Spinal cord (tissue), 10 donors: Measurements from ENCODE around the gene CEACAM19. TPM values are rescaled to one million over a fixed set of nuclear protein-coding genes. Genes with fewer than 3 reads are reported as not detected.
"Not testable (repeated sequence)": the region's sequence is repeated elsewhere in the genome, so short reads cannot be mapped to it uniquely, and the experiment has no call there.

Experiments
- DNase-seq, 6 donors: peaks; one replicate each; pipeline versions ENCODE4 v3.0.0 to v3.0.0-alpha.2; 2013 to 2015; ENCODE audit warnings: low spot score in 6 of 6, low read depth in 4 of 6
- H3K27ac ChIP-seq: one replicate; pipeline ENCODE4 v1.5.1; 2013; ENCODE audit warnings: low read depth, low read length, control low read depth
- H3K27me3 ChIP-seq: one replicate; pipeline ENCODE4 v1.6.1; 2013; ENCODE audit warnings: low read length; ENCODE audit not compliant: control insufficient read depth, insufficient read depth
- H3K36me3 ChIP-seq: one replicate; pipeline ENCODE4 v1.6.1; 2013; ENCODE audit warnings: low read length; ENCODE audit not compliant: control insufficient read depth, insufficient read depth
- H3K4me1 ChIP-seq: one replicate; pipeline ENCODE4 v1.6.1; 2013; ENCODE audit warnings: low read length; ENCODE audit not compliant: control insufficient read depth, insufficient read depth
- H3K4me3 ChIP-seq: one replicate; pipeline ENCODE4 v1.5.1; 2013; ENCODE audit warnings: low read depth, low read length, control low read depth
- H3K9me3 ChIP-seq: one replicate; pipeline ENCODE4 v1.6.1; 2013; ENCODE audit warnings: low read length; ENCODE audit not compliant: control insufficient read depth, insufficient read depth
- WGBS: methylation state at CpG from one replicate; pipeline ENCODE4 v1.1.5; 2013; ENCODE audit warnings: missing lambda C conversion rate; ENCODE audit not compliant: insufficient coverage; 5-methylcytosine and 5-hydroxymethylcytosine counted together
- polyA plus RNA-seq, 2 donors: library from polyadenylated mRNA; unstranded; fragments of 120-200 nt; gene quantifications; one replicate each; pipeline ENCODE4 v1.2.1, GENCODE V29; 2013; ENCODE audit not compliant: insufficient read length in 2 of 2
- total RNA-seq, 2 donors: library from RNA; depleted of rRNA in 1 of 2; stranded (reverse); fragments of 120-200 nt in 1 of 2; fragments of >200 nt in 1 of 2; gene quantifications; one replicate each; pipeline versions ENCODE4 v1.2.3 to v1.2.4, GENCODE V29; 2013 to 2014
- donor health status: healthy.

The CEACAM19 gene
- total and polyA plus RNA-seq, 4 donors: 0.79 to 21.5 (median 7.0) TPM

GRCh38 chr19:44670027-44670426, 1.3 kb upstream of the CEACAM19 start:
- H3K4me1 ChIP-seq, H3K4me3 ChIP-seq, H3K27me3 ChIP-seq, H3K27ac ChIP-seq, H3K36me3 ChIP-seq, H3K9me3 ChIP-seq, DNase-seq: not testable (repeated sequence)
- 100% methylated on average over 1 of the region's 2 CpGs for WGBS

GRCh38 chr19:44672226-44672625, 944 bp downstream of the CEACAM19 start:
- H3K4me3 ChIP-seq: no peak overlapping the region
- no peaks in the 10 kb centered on the region for H3K9me3 ChIP-seq
- WGBS: 43% methylated on average over 1 of the region's 1 CpG
- DNase-seq: no peak
- H3K36me3 ChIP-seq: peaks cover 2% of the 10 kb centered on the region
- H3K27me3 ChIP-seq: no peaks in the 10 kb centered on the region
- no peak overlapping the region for H3K27ac ChIP-seq
- H3K4me1 ChIP-seq: no peaks in the 10 kb centered on the region

GRCh38 chr19:44673510-44673909, 2.2 kb downstream of the CEACAM19 start:
- Histone ChIP-seq H3K4me1 (no peaks in the 10 kb centered on the region), H3K4me3 (no peak overlapping the region), H3K27me3 (no peaks in the 10 kb centered on the region), H3K9me3 (no peaks in the 10 kb centered on the region), H3K27ac (no peak overlapping the region), H3K36me3 (peaks cover 2% of the 10 kb centered on the region)
- 88% methylated on average over 3 of the region's 4 CpGs for WGBS
- DNase-seq: no peak

- 87% methylated on average over 6 of the region's 6 CpGs for WGBS
- Histone ChIP-seq H3K27me3 (no peaks in the 10 kb centered on the region), H3K27ac (no peak overlapping the region), H3K36me3 (peaks cover 5% of the 10 kb centered on the region), H3K9me3 (no peaks in the 10 kb centered on the region), H3K4me1 (no peaks in the 10 kb centered on the region), H3K4me3 (no peak overlapping the region)
- no peak for DNase-seq
These were observed 4.2 kb downstream of the CEACAM19 start for GRCh38 chr19:44675521-44675920.

- Histone ChIP-seq H3K4me3 (no peak overlapping the region), H3K36me3 (peaks cover 8% of the 10 kb centered on the region), H3K27me3 (no peaks in the 10 kb centered on the region), H3K27ac (no peak overlapping the region), H3K9me3 (no peaks in the 10 kb centered on the region), H3K4me1 (no peaks in the 10 kb centered on the region)
- WGBS: 64% methylated on average over 3 of the region's 8 CpGs
- DNase-seq: peak in 1 of 6 donors; percentile 8
These were observed 5.9 kb downstream of the CEACAM19 start for GRCh38 chr19:44677019-44677811.

- Histone ChIP-seq H3K4me3 (no peak overlapping the region), H3K27me3 (no peaks in the 10 kb centered on the region), H3K36me3 (peaks cover 20% of the 10 kb centered on the region), H3K4me1 (no peaks in the 10 kb centered on the region), H3K27ac (no peak overlapping the region), H3K9me3 (no peaks in the 10 kb centered on the region)
- DNase-seq: no peak
These were observed 9.3 kb downstream of the CEACAM19 start for GRCh38 chr19:44680536-44680935.

- WGBS: 77% methylated on average over 9 of the region's 15 CpGs
- Histone ChIP-seq H3K4me1 (no peaks in the 10 kb centered on the region), H3K27ac (no peak overlapping the region), H3K4me3 (no peak overlapping the region), H3K9me3 (no peaks in the 10 kb centered on the region), H3K27me3 (no peaks in the 10 kb centered on the region), H3K36me3 (peaks cover 18% of the 10 kb centered on the region)
- no peak for DNase-seq
These were observed 10.9 kb downstream of the CEACAM19 start for GRCh38 chr19:44681992-44682790.

DNA sequence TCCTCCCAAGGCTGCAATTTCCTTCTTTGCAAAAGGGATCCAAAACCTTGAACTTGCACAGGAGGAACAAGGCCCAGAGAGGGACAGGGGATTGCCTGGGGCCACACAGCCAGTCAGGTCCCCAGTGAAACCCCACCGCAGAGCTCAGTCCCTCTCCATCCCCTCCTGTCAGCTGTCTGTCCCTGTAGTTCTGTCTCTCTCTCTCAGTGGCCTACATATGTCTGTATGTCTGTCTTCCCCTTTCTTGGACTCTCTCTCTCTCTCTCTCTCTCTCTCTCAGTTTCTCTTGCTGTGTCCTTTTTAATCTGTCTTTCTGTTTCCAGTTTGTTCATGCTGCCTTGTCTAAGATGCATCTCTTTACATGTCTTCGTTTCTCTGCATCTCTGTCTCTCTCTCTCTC, 11.5 kb downstream of the CEACAM19 start:
- Histone ChIP-seq H3K9me3 (no peaks in the 10 kb centered on the region), H3K4me1 (no peaks in the 10 kb centered on the region), H3K36me3 (peaks cover 18% of the 10 kb centered on the region), H3K27me3 (no peaks in the 10 kb centered on the region), H3K27ac (no peak overlapping the region), H3K4me3 (no peak overlapping the region)
- 83% methylated on average over 2 of the region's 2 CpGs for WGBS
- DNase-seq: no peak

DNA sequence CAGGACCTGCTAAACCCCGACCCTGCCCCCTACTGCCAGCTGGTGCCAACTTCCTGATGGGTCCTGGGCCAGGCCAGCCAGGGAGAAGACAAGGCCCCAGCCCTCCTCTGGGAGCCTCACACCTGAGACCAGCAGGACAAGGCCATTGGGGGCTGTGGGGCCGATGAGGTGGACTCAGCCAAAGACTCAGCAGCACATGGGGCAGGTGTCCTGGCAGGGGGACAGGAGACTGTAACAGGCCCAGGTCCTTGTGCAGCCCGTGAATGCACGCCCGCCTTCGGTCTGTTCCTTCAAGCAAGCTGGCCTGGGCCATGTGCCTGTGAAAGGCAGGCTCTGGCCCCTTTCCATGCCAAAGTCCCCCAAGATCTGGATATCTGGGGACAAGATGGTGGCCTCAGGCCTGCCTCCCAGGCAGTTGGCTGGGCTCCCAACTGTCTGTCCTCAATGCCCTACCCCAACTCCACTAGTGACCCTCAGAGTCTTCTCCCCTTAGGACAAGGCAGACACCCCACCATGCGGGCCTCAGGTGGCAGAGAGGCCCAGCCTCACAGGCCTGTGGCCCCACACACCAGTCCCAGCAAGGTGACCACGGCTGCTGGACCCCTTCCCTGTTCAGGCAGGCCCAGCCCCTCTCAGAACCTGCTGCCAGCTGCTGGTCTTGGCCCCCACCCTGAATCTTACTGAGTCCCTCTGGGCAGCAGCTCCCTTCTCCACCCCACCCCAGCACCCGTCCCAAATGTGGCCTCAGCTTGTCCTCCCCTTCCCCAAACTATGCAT, 12.3 kb downstream of the CEACAM19 start:
- H3K4me3 ChIP-seq: no peak overlapping the region
- no peaks in the 10 kb centered on the region for H3K9me3 ChIP-seq
- H3K27ac ChIP-seq: no peak overlapping the region
- peaks cover 18% of the 10 kb centered on the region for H3K36me3 ChIP-seq
- H3K27me3 ChIP-seq: no peaks in the 10 kb centered on the region
- no peaks in the 10 kb centered on the region for H3K4me1 ChIP-seq
- 71% methylated on average over 9 of the region's 9 CpGs for WGBS
- DNase-seq: no peak
